HG03097 (cell line): ENCODE measurements around the gene CXCL1.

ENCODE experiments used
- ATAC-seq: cut with Tn5 transposase; IDR thresholded peaks from one replicate; pipeline ENCODE4 v1.9.1; 2021; ENCODE audit not compliant: unreplicated experiment, low FRiP score

Gene CXCL1

DNA sequence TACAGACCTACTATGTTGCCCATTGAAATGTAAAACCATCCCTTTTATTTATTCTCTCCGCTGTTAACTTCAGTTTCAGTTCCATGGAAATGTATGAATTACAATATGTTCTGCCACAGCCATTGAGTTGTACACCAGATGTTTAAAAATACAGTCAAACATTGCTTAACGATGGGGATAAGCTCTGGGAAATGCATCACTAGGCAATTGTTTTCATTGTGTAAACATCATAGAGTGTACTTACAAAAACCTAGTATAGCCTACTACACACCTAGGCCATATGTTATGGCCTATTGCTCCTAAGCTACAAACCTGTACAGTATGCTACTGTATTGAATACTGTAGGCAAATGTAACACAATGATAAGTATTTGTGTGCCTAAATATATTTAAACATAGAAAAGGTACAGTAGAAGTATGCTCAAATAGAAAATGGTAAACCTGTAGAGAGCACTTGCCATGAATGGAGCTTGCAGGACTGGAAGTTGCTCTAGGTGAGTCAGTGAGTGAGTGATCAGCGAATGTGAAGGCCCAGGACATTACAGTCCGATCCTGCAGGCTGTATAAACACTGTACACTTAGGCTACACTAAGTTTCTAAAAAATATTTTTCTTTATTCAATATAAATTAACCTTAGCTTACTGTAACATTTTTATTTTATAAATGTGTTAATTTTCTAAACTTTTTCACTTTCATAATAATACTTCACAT lies 18.8 kb upstream of the CXCL1 start:
- no peak for ATAC-seq

DNA sequence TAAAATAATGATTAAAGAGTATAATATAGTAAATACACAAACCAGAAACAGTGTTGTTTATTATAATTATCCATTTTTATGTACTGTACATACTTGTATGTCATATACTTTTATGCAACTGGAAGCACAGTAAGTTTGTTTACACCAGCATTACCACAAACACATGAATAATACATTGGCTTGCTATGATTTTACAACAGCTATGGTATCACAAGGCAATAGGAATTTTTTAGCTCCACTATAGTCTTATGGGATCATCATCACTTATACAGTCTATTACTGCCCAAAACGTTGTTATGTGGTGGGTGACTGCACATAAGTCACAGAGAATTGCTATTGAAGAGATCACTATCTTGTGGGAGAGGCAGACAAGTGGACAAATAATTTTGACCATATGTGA lies 17.9 kb upstream of the CXCL1 start:
- ATAC-seq, result no peak

DNA sequence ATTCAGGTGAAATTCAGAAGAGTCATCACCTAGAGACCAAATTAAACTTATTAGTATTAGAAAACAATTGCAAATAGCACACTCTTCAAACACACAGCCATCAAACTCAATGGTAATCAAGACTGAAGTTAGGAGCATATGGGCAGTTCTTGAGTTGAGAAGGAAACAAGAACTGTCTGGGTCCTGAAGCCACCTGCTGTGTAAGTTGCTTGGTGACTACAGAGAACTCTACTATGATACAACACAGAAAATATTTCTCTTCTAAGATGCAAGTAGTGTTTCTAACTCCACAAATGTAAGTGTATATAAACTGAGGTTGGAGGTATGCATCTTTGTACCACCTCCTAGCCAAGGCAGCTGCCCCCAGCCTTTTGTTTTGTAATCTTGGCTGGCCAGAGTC lies 16.4 kb upstream of the CXCL1 start:
- no peak for ATAC-seq

DNA sequence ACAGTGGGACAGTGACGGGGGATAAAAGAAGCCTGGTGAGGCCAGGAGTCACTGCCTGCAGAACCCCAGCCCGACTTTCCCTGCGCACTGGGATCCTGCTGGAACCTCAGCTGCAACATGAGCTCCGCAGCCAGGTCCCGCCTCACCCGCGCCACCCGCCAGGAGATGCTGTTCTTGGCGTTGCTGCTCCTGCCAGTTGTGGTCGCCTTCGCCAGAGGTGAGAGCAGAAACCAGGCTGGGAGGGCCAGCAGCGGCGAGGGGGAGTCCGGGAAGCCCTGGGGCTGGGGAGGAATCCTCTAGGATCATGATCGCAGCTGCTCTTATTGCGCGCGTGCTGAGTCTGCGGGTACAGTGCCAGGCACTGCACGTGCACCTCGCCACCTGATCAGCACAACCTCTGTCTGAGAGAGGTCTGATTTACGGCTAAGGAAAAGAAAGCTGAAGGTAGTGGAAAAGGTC lies 15.9 kb upstream of the CXCL1 start, which contains the start of gene PF4V1:
PF4V1 (plus strand) TSS at position 51 of the 459 bp plus-strand sequence; CDS start at position 118, 67 bp downstream.
- no peak for ATAC-seq

- no peak for ATAC-seq
These were observed 15.3 kb upstream of the CXCL1 start for GRCh38 chr4:73853718-73854473.

DNA sequence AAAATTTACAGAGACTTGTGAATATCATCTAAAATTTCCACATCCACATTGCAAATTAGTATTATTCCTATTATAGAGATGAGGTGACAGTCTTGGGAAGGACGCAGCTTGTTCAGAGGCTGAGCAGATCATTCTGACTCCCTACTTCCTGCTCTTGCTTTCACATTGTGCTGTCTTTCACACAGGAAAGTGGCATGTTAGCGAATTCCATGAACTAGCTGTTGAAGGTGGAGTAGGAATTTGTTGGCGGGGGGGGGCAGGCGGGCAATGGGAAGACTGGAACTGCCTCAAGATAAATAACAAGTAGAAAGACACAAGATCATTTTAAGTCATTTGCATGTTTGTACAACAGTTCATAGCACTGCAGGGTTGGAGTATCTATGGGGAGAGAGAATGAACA lies 13.8 kb upstream of the CXCL1 start:
- no peak for ATAC-seq

DNA sequence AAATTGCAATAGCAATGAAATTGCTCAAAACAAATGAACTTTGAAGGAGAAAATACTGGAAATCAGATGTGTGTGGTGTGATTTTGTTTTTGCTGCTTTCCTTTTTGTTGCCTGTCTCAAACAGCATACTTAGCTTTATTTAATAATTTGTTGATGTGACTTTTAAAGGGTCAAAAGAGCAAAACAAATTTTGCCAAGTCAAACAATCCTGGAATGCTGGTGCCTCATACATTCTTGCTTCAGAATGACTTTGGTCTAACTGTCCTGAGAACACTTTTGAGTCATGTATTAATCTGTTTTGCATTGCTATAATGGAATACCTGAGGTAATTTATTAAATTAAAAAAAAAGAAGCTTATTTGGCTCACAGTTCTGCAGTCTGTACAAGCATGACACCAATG lies 12.7 kb upstream of the CXCL1 start:
- ATAC-seq, result no peak

GRCh38 chr4:73859614-73860088 lies 9.5 kb upstream of the CXCL1 start:
- ATAC-seq, result no peak

GRCh38 chr4:73860181-73860580 lies 9.0 kb upstream of the CXCL1 start:
- ATAC-seq, result no peak

GRCh38 chr4:73860917-73861316 lies 8.3 kb upstream of the CXCL1 start:
- ATAC-seq, result no peak

GRCh38 chr4:73862322-73862721 lies 6.9 kb upstream of the CXCL1 start:
- no peak for ATAC-seq

DNA sequence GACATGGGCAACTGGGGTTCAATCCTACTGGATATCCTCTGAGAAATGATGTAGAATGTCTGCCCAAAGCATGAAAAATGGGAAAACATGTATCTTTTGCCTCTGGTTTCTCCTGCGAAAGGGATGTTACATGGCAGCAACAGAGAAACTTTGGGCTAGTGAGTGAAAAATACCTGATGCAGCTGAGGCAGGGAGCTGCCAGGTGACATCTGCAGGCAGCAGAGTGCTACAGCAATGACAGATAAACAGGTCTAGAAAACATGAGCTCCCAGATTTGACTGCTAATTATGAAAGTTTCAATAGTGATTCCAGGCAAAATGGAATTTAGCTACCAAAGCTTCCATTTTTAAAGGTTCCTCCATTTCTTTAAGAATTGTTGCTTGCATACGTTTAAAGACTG lies 4.8 kb upstream of the CXCL1 start:
- ATAC-seq, result no peak

DNA sequence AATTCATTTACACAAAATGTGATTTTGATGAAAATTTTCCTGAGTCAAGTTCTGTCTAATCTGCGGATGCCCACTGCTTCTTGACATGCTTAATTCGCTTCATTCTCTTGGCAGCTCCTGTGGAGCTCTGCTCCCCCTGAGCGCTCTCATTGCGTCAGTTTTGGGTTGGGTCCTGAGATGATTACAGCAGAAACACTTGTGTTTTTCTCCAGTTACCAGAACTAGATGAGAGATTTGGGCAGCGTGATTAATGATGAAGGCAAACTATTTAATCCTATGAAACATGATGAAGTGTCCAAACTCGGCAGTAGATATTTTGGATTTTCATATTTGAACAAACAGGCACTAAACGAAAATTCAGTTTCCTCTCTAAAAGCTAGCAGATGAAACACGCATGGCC lies 4.2 kb upstream of the CXCL1 start:
- no peak for ATAC-seq

DNA sequence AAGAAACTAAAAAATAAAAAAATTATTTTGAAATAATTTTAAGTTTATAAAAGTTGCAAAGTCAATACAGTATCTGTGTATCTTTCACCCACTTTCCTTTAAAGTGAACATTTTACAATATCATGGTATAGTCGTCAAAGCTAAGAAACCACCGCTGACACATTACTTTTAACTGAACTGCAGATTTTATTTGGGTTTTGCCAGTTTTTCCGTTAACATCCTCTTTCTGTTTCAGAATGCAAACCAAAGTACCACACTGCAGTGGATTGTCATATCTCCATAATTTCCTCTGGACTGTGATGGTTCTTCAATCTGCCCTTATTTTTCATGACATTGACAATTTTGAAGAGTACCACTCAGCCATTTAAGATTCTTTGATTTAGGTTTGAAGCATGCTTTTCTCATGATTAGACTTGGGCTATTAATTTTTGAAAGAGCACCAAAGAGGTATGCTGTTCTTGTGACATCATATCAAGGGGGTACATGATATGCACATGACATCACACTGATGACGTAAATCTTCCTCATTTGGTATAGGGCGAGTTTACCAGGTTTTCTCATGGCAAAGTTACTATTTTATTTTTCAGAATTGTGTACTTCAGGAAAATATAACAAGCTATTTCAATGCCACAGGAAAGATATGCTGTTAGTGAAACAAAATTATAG lies 3.6 kb upstream of the CXCL1 start:
- ATAC-seq, result no peak

GRCh38 chr4:73866246-73866645 lies 2.9 kb upstream of the CXCL1 start:
- no peak for ATAC-seq

- no peak for ATAC-seq
These were observed 1.4 kb upstream of the CXCL1 start for GRCh38 chr4:73867783-73868182.

DNA sequence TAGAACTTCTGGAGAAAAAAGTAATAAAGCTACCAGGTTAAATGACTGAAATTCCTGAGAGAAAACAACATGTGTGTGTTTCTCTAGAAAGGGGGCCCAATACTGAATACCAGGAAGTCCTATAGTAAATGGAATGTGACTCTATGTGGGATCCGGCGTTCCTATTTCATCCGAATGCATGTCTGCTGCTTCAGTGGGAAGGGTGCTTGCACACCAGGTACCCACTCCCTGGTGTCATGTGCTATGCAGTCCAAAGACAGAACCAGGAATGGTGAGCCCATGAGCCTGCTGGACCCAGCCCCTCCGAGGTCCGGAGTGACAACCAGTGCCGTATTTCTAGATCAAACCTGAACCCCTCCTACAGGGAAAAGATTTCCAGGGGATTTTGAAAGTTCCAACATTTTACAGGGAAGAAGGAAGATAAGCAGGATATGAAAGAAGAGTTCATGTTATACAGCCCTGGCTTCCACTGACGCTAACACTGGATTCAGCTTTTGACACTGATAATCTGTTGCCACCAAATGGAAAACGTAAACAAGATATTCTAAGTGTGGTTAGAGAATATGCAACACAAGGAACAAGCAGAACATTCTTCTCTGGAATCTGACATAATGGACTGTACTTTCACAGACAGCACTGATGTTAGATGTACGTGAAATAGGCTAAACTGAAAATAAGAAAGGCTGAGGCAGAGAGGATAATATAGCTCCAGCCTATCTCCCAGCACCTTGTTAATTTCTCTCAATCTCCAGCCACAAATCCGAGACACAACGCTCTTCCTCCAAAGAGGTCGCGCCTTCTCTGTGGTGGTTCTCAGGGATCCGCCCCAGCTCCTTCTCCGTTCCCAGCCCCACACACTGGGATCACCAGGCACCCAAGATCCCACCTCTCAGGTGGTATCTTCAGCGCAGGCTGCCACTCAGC lies 725 bp upstream of the CXCL1 start:
- no peak for ATAC-seq

- no peak for ATAC-seq
These were observed 1.1 kb downstream of the CXCL1 start for GRCh38 chr4:73870260-73870659.

DNA sequence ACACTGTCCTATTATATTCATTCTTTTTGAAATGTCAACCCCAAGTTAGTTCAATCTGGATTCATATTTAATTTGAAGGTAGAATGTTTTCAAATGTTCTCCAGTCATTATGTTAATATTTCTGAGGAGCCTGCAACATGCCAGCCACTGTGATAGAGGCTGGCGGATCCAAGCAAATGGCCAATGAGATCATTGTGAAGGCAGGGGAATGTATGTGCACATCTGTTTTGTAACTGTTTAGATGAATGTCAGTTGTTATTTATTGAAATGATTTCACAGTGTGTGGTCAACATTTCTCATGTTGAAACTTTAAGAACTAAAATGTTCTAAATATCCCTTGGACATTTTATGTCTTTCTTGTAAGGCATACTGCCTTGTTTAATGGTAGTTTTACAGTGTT lies 1.6 kb downstream of the CXCL1 start:
- no peak for ATAC-seq
